Measurements from ENCODE around the gene PTPN7. TPM values are rescaled to one million over a fixed set of nuclear protein-coding genes. Genes with fewer than 3 reads are reported as not detected.

The PTPN7 gene
- polyA plus RNA-seq, 1 experiment: not detected

DNA sequence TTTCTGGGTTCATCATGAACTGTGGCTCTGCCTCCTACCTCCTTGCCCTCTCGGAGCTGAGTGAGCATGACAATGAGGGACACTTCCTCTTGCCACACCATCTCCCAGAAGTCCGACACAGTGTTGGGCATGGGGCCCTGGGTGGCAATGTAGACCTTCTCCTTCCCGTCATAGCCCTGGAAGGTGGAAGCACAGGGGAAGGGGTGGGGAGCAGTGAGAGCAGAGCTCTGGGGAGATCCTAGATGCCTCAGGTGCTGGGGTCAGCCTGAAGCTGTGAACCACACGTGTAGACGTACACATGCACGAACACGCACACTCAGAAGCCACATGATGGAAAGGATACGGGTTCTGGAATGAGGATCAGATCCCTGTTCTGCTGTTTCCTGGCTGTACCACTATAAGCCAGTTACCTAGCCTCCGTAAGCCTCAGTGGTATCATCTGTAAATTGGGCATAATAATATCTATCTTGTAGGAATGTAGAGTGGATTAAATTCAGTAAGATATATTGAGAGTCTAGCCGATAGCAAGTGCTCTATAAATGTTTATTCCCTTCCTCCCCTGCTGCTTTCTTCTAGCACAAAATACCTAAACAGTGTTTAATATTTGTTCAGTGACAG is 6.1 kb downstream of the PTPN7 start:
- Histone ChIP-seq H3K4me3 (ENCODE audit: low read depth, low read length) (no peak overlapping the region), H3K27ac (ENCODE audit: low read depth, low read length) (no peak overlapping the region), H3K27me3 (ENCODE audit: control insufficient read depth, insufficient read depth, low read length) (peaks cover 11% of the 10 kb centered on the region), H3K9me3 (ENCODE audit: control insufficient read depth, insufficient read depth, low read length) (no peaks in the 10 kb centered on the region)
- POLR2A ChIA-PET: no interaction called here
- TF ChIP-seq, protein P1, sequence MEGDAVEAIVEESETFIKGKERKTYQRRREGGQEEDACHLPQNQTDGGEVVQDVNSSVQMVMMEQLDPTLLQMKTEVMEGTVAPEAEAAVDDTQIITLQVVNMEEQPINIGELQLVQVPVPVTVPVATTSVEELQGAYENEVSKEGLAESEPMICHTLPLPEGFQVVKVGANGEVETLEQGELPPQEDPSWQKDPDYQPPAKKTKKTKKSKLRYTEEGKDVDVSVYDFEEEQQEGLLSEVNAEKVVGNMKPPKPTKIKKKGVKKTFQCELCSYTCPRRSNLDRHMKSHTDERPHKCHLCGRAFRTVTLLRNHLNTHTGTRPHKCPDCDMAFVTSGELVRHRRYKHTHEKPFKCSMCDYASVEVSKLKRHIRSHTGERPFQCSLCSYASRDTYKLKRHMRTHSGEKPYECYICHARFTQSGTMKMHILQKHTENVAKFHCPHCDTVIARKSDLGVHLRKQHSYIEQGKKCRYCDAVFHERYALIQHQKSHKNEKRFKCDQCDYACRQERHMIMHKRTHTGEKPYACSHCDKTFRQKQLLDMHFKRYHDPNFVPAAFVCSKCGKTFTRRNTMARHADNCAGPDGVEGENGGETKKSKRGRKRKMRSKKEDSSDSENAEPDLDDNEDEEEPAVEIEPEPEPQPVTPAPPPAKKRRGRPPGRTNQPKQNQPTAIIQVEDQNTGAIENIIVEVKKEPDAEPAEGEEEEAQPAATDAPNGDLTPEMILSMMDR (IDR thresholded peaks at IDR 0.05; ENCODE audit: low read depth, low read length): no peak
- no peak for DNase-seq (ENCODE audit: low read depth, low spot score)
- CTCF ChIA-PET: interaction anchor here (0.6 to 2.1 kb wide), 8 partner anchors 9 to 163 kb away, joined by 3 to 11 read pairs (median 4); partner anchors contain the start of gene ARL8A

GRCh38 chr1:202153284-202153683 is 7.1 kb downstream of the PTPN7 start:
- peaks cover 9% of the 10 kb centered on the region for H3K27me3 ChIP-seq (ENCODE audit: control insufficient read depth, insufficient read depth, low read length)
- H3K27ac ChIP-seq (ENCODE audit: low read depth, low read length): no peak overlapping the region
- POLR2A ChIA-PET: no interaction called here
- DNase-seq (ENCODE audit: low read depth, low spot score): no peak
- TF ChIP-seq, protein P1 (IDR thresholded peaks at IDR 0.05; ENCODE audit: low read depth, low read length): no peak
- no peaks in the 10 kb centered on the region for H3K9me3 ChIP-seq (ENCODE audit: control insufficient read depth, insufficient read depth, low read length)
- H3K4me3 ChIP-seq (ENCODE audit: low read depth, low read length): no peak overlapping the region
- CTCF ChIA-PET: interaction anchor here (2.1 kb wide), 1 partner anchor 8 kb away, joined by 9 read pairs; the partner anchor contains the start of gene ARL8A

GRCh38 chr1:202152399-202152798 is 8.0 kb downstream of the PTPN7 start:
- Histone ChIP-seq H3K9me3 (ENCODE audit: control insufficient read depth, insufficient read depth, low read length) (no peaks in the 10 kb centered on the region), H3K4me3 (ENCODE audit: low read depth, low read length) (no peak overlapping the region), H3K27ac (ENCODE audit: low read depth, low read length) (no peak overlapping the region), H3K27me3 (ENCODE audit: control insufficient read depth, insufficient read depth, low read length) (peaks cover 9% of the 10 kb centered on the region)
- TF ChIP-seq, protein P1 (IDR thresholded peaks at IDR 0.05; ENCODE audit: low read depth, low read length): no peak
- CTCF ChIA-PET: no interaction called here
- POLR2A ChIA-PET: no interaction called here
- no peak for DNase-seq (ENCODE audit: low read depth, low spot score)

DNA sequence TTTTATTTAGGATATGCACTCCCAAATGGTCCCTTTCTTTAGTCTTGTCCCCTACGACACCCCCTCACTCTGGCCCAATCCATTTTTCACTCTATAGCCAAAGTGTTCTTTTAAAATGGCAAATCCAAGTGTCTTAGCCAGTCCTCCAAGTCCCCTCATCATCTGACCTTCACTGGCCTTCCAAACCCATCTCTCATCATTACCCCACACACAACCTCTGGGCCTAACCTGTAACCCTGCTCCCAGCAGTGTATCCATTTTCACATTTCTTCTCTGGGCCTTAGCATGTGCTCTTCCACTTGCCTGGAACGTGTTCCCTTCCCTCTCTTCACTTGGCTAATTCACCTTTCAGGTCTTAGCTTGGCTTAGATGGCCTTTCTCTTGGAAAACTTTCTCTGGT is 9.4 kb downstream of the PTPN7 start:
- CTCF ChIA-PET: interaction anchor here (1.1 kb wide), 1 partner anchor 15 kb away, joined by 3 read pairs; no protein-coding TSS in a partner anchor
- TF ChIP-seq, protein P1 (IDR thresholded peaks at IDR 0.05; ENCODE audit: low read depth, low read length): no peak
- POLR2A ChIA-PET: no interaction called here

GRCh38 chr1:202150602-202151001 is 9.8 kb downstream of the PTPN7 start:
- ChIA-PET POLR2A (no interaction called here), CTCF (interaction anchor here (1.1 kb wide), 1 partner anchor 15 kb away, joined by 3 read pairs; no protein-coding TSS in a partner anchor)
- TF ChIP-seq, protein P1 (IDR thresholded peaks at IDR 0.05; ENCODE audit: low read depth, low read length): no peak
- peaks cover 9% of the 10 kb centered on the region for H3K27me3 ChIP-seq (ENCODE audit: control insufficient read depth, insufficient read depth, low read length)
- no peaks in the 10 kb centered on the region for H3K9me3 ChIP-seq (ENCODE audit: control insufficient read depth, insufficient read depth, low read length)
- no peak overlapping the region for H3K27ac ChIP-seq (ENCODE audit: low read depth, low read length)
- DNase-seq (ENCODE audit: low read depth, low spot score): no peak
- no peak overlapping the region for H3K4me3 ChIP-seq (ENCODE audit: low read depth, low read length)

More for the DNA sequence above, 9.4 kb downstream of the PTPN7 start:
- Histone ChIP-seq H3K4me3 (ENCODE audit: low read depth, low read length) (no peak overlapping the region), H3K27ac (ENCODE audit: low read depth, low read length) (no peak overlapping the region), H3K9me3 (ENCODE audit: control insufficient read depth, insufficient read depth, low read length) (no peaks in the 10 kb centered on the region), H3K27me3 (ENCODE audit: control insufficient read depth, insufficient read depth, low read length) (peaks cover 9% of the 10 kb centered on the region)
- no peak for DNase-seq (ENCODE audit: low read depth, low spot score)
